Measurements from ENCODE around the gene C10orf143.

The C10orf143 gene

DNA sequence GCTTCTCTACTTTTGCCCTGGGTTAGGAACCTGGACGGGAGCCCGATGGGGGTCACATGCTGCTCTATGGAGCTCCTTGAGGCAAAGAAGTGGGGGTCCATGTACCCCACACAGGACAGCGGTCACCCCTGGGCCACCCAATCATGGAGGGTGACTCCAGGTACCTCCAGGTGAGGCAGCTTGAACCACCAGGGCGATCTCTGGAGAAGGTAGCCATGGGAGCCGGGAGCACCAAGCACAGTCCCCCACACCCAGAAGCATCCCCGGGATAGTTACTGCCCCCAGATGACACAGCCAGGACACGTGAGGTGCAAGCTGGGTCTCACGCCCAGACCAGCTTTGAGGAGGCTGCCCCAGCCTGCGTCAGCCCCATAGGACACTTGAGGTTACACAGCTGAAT lies 58.4 kb downstream of the C10orf143 start:
- Mint-ChIP-seq H3K4me1 (ENCODE audit: low read depth) (no peaks in the 10 kb centered on the region), H3K4me3 (no peak overlapping the region), H3K36me3 (ENCODE audit: low read depth) (no peaks in the 10 kb centered on the region), H3K9me3 (peaks cover 8% of the 10 kb centered on the region), H3K27me3 (ENCODE audit: low read depth) (no peaks in the 10 kb centered on the region), H3K27ac (no peak overlapping the region)

DNA sequence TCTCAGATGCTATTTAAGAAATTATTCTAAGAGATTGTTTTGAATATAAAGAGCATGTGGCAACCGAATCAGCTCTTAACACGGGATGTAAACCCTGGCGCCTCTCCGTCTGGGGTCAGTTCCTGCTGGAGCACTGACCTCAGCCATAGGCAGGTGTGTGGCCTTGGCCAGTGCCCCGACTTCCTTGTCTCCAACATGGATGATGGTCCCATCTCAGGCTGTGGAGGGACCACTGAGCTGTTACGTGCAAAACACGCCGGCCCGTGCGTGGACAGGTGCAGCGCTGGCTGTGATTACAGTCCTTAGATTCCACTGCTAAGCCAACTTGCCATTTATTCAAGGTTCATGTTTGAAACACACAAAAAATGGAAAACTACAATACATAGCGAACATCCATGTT lies 59.9 kb downstream of the C10orf143 start:
- Mint-ChIP-seq H3K27ac (no peak overlapping the region), H3K9me3 (peaks cover 6% of the 10 kb centered on the region), H3K4me3 (no peak overlapping the region), H3K36me3 (ENCODE audit: low read depth) (no peaks in the 10 kb centered on the region), H3K27me3 (ENCODE audit: low read depth) (no peaks in the 10 kb centered on the region), H3K4me1 (ENCODE audit: low read depth) (no peaks in the 10 kb centered on the region)

DNA sequence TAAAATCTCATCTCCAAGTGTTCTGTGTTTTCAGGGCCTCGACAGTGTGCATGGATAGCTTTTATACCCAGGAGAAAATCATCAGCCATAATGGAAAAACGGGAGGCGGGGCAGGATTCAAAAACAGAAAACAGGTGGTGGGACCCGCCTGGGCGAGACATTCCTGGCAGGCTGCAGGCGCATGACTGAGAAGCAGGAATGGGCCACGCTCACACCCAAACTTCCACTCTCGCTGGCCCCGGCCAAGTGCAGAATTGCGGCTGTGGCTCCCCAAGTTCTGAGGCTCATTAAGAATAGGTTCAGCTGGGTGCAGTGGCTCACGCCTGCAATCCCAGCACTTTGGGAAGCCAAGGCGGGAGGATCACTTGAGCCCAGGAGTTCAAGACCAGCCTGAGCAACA lies 60.6 kb downstream of the C10orf143 start:
- Mint-ChIP-seq H3K4me1 (ENCODE audit: low read depth) (no peaks in the 10 kb centered on the region), H3K27me3 (ENCODE audit: low read depth) (no peaks in the 10 kb centered on the region), H3K27ac (no peak overlapping the region), H3K9me3 (peaks cover 4% of the 10 kb centered on the region), H3K36me3 (ENCODE audit: low read depth) (no peaks in the 10 kb centered on the region), H3K4me3 (no peak overlapping the region)

DNA sequence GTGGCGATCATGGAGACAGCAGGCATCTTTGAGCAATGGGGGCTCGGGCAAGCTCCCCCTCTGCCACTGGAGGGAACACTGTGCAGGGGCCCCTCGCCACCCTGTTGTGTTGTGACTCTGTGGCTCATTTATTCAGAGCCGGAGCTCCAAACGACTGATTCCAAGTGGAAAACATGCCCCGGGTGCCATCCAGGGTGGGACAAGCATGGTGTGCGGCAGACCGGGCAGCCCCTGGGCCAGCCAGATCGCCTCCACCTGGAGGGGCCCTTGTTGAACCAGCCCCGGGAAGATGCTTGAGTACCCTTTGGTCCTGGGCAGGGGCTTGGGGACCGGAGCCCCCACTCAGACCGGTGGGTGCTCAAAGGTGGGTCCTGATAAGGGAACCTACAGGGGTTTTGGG lies 61.4 kb downstream of the C10orf143 start:
- no peaks in the 10 kb centered on the region for H3K36me3 Mint-ChIP-seq (ENCODE audit: low read depth)
- H3K4me1 Mint-ChIP-seq (ENCODE audit: low read depth), result no peaks in the 10 kb centered on the region
- H3K9me3 Mint-ChIP-seq, result no peaks in the 10 kb centered on the region
- H3K27ac Mint-ChIP-seq, result no peak overlapping the region
- no peak overlapping the region for H3K4me3 Mint-ChIP-seq
- H3K27me3 Mint-ChIP-seq (ENCODE audit: low read depth), result peaks cover 2% of the 10 kb centered on the region

DNA sequence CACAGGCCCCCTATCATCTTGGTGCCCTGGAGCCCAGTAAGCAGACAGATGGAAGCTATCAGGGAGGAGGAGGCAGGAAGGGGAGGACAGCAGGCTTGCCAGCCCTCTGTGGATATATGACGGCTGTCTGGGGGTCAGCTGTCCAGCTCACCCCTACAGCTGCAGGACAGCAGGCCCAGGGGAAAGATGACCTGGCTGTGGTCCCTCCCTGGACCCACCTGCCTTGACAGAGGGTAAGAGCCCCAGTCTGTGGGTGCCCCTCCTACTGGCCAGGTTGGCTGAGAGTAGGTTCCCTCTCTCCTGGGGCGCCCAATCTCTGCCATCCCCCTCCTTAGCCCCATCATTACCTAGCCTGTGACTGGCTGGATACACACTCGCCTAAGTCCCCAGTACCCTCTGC lies 62.5 kb downstream of the C10orf143 start:
- Mint-ChIP-seq H3K36me3 (ENCODE audit: low read depth) (no peaks in the 10 kb centered on the region), H3K27ac (no peak overlapping the region), H3K4me3 (no peak overlapping the region), H3K9me3 (no peaks in the 10 kb centered on the region), H3K4me1 (ENCODE audit: low read depth) (no peaks in the 10 kb centered on the region), H3K27me3 (ENCODE audit: low read depth) (peaks cover 11% of the 10 kb centered on the region)

DNA sequence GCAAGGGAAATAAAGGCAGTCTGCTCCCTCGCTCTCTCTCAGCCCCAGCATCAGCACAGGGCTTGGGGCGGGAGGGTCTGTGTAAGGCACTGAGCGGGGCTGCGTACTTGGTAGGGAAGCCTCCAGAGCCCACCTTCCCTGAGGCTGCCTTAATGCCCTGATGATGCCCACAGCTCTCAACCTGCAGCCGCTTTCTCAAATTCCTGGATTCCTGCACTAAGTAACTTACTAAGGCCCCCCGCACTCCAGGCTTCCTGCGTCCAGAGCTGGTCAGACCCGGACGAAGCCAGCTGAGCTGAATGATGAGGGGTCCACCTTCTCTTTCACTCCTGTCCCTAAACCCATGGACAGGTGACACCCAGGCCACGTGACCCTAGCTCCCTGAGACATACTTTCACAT lies 63.3 kb downstream of the C10orf143 start:
- no peak overlapping the region for H3K4me3 Mint-ChIP-seq

DNA sequence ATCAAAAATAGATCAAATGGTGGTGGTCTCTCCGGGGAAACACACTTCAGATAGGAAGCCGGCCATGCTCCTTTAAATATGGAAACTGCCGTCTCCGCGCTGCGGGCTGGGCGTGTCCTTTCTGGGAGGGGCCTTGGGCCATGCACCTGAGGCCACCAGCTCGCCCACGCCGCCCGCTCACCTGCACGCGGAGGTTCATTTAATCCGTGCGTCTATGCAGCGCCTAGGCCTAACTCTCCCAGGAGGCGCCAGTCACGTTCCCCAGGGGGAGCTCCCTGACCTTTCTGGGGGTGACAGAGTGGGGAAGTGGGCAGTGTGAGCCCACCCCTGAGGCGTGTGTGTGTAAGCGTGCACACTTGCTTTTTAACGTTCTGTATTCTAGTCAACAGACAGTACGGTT lies 64.0 kb downstream of the C10orf143 start:
- Mint-ChIP-seq H3K4me1 (ENCODE audit: low read depth) (no peaks in the 10 kb centered on the region), H3K27me3 (ENCODE audit: low read depth) (peaks cover 11% of the 10 kb centered on the region), H3K9me3 (no peaks in the 10 kb centered on the region), H3K36me3 (ENCODE audit: low read depth) (no peaks in the 10 kb centered on the region), H3K4me3 (no peak overlapping the region), H3K27ac (no peak overlapping the region)

More for the DNA sequence above, 63.3 kb downstream of the C10orf143 start:
- no peaks in the 10 kb centered on the region for H3K4me1 Mint-ChIP-seq (ENCODE audit: low read depth)
- H3K36me3 Mint-ChIP-seq (ENCODE audit: low read depth), result no peaks in the 10 kb centered on the region
- H3K27ac Mint-ChIP-seq, result no peak overlapping the region
- no peaks in the 10 kb centered on the region for H3K9me3 Mint-ChIP-seq
- H3K27me3 Mint-ChIP-seq (ENCODE audit: low read depth), result peaks cover 11% of the 10 kb centered on the region

DNA sequence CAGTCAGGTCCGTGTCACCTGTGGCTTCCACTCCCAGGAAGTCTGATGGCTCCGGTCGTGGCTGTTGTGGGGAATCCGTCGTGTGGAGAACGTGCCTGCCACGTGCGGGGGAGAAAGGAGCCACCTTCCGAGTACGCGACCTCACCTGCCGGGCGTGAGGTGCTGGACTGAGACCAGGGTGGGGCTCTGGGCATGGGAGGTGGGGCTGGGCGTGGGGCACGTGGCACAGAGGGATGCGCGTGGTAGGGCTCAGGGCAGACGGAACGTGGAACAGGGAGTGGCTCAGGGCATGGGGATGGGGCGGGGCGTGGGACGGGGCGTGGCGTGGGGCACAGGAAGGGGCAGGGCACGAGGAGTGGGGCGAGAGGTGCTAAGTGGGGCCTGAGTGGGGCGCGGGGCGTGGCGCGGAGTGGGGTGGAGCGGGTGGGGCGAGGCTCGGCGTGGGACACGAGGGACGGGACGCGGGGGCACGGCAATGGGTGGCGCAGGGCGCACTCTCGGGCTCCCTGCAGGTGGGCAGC lies 64.8 kb downstream of the C10orf143 start:
- H3K4me1 Mint-ChIP-seq (ENCODE audit: low read depth), result no peaks in the 10 kb centered on the region
- H3K36me3 Mint-ChIP-seq (ENCODE audit: low read depth), result no peaks in the 10 kb centered on the region
- H3K27ac Mint-ChIP-seq, result no peak overlapping the region
- H3K27me3 Mint-ChIP-seq (ENCODE audit: low read depth), result peaks cover 11% of the 10 kb centered on the region
- no peaks in the 10 kb centered on the region for H3K9me3 Mint-ChIP-seq
- H3K4me3 Mint-ChIP-seq, result no peak overlapping the region

DNA sequence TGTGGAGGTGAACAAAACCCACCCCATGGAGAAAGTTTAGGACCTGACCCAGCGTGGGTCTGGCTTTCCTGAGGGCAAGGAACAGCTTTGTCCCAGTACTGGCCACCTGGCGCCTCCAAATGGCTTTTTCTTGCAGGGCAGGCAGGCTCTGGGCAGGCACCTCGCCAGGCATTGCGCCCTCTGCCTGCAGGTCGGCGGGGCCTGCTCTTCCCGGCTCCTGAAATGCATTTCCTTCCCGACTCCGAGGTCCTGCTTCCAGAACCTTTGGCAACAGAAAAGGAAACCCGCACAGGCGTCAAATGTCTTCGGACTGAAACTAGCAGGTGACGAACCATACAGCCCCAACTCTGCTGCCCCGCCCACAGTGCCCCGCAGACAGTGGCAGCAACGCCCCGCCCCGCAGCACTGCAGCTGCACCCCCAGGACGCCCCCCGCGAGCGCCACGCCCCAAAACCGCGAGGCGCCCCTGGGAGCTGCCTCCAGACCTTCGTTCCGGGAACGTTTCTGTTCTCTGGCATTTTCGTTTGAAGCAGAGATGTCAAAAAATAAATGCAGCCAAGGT lies 65.5 kb downstream of the C10orf143 start:
- no peaks in the 10 kb centered on the region for H3K9me3 Mint-ChIP-seq
- H3K27me3 Mint-ChIP-seq (ENCODE audit: low read depth), result peaks cover 11% of the 10 kb centered on the region
- no peak overlapping the region for H3K4me3 Mint-ChIP-seq
- no peaks in the 10 kb centered on the region for H3K36me3 Mint-ChIP-seq (ENCODE audit: low read depth)
- no peak overlapping the region for H3K27ac Mint-ChIP-seq
- H3K4me1 Mint-ChIP-seq (ENCODE audit: low read depth), result no peaks in the 10 kb centered on the region

DNA sequence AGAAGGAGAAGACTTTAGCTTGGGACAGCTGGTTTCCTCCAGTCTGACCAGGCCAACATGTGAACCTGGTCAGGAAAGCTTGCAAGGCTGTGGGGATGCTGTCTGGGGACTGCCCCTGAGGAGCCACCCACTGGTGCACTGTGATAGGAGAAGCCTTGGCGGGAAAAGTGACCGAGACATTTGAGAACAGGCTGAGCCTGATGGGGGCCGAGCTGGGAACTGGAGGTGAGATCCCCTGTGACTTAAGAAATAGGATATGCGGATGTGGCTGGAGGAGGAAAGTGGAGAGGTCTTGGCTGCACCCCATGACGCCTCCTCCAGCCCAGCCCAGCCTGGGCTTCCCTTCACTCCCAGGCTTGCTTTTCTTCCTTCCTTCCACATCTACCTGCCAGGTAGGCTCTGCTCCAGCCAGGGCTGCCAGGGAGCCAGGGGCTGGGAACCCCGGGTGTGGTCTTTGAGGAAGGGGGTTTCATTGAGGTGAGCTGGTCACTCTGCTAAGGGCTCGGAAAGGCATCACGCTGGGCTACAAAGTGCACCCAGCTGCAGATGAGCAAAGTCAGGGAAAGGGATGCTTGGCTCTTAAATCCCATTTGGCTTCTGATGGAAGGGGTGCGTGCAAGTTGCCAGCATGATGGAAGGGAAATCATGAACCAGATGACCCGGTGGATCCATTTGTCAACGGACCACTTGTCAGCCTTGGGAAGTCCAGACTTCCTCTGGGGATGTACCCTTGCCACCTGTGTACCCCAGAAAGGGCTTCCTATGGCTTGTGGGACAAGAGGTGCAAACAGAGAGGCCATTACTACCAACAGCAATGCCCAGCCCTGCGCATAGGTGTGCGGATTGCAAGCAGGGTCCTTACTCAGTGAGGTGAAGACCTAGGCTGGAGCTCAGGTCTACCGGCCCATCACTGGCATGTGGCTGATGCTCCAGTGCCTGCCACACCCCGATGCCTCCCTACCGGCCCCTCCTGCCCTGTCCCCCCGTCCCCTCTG lies 66.3 kb downstream of the C10orf143 start:
- Mint-ChIP-seq H3K27me3 (ENCODE audit: low read depth) (peaks cover 11% of the 10 kb centered on the region), H3K9me3 (no peaks in the 10 kb centered on the region), H3K27ac (no peak overlapping the region), H3K4me1 (ENCODE audit: low read depth) (no peaks in the 10 kb centered on the region), H3K4me3 (no peak overlapping the region), H3K36me3 (ENCODE audit: low read depth) (no peaks in the 10 kb centered on the region)

DNA sequence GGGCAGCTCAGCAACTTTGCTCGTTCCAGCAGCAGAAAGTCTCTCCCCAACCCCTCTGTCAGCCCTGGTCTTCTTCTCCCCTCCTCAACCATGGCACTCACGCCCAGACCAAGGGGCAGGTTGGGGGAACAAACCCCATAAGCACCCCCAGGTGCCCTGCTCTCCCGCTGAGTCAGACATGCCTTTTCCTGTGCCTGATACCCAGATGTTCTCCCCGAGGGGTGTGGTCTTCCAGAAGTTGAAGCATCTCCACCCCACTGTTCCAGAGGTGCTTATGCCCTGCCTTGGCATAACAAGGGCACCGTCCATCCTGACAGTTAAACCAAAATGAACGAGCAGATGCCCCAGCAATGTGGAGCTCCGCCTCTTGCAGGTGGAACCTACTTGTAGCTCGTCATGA lies 67.1 kb downstream of the C10orf143 start:
- no peak overlapping the region for H3K4me3 Mint-ChIP-seq
- no peaks in the 10 kb centered on the region for H3K36me3 Mint-ChIP-seq (ENCODE audit: low read depth)
- H3K27ac Mint-ChIP-seq, result peak overlapping the region; percentile 38

DNA sequence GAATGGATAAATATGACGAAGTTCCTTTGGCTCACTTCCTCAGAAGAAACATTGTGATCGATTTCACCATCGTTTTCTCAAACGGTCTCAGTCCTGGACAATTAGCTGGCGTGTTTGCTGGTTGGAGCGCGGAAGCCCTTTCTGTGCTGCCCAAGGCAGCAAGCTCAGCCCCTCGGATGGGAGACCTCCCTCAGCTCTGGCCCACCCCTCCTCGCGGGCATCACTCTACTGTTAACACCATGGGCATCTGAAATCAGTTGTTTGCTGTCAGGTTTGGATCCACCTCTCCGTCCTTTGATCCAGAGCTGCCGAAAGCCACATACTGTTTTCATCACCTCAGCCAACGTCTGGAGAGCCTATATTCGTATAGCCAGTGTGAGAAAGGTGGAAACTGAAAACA lies 68.2 kb downstream of the C10orf143 start:
- Mint-ChIP-seq H3K9me3 (no peaks in the 10 kb centered on the region), H3K4me1 (ENCODE audit: low read depth) (no peaks in the 10 kb centered on the region), H3K4me3 (no peak overlapping the region), H3K27me3 (ENCODE audit: low read depth) (peaks cover 11% of the 10 kb centered on the region), H3K27ac (no peak overlapping the region), H3K36me3 (ENCODE audit: low read depth) (no peaks in the 10 kb centered on the region)

More for the DNA sequence above, 67.1 kb downstream of the C10orf143 start:
- peaks cover 11% of the 10 kb centered on the region for H3K27me3 Mint-ChIP-seq (ENCODE audit: low read depth)
- H3K9me3 Mint-ChIP-seq, result no peaks in the 10 kb centered on the region
- H3K4me1 Mint-ChIP-seq (ENCODE audit: low read depth), result no peaks in the 10 kb centered on the region

DNA sequence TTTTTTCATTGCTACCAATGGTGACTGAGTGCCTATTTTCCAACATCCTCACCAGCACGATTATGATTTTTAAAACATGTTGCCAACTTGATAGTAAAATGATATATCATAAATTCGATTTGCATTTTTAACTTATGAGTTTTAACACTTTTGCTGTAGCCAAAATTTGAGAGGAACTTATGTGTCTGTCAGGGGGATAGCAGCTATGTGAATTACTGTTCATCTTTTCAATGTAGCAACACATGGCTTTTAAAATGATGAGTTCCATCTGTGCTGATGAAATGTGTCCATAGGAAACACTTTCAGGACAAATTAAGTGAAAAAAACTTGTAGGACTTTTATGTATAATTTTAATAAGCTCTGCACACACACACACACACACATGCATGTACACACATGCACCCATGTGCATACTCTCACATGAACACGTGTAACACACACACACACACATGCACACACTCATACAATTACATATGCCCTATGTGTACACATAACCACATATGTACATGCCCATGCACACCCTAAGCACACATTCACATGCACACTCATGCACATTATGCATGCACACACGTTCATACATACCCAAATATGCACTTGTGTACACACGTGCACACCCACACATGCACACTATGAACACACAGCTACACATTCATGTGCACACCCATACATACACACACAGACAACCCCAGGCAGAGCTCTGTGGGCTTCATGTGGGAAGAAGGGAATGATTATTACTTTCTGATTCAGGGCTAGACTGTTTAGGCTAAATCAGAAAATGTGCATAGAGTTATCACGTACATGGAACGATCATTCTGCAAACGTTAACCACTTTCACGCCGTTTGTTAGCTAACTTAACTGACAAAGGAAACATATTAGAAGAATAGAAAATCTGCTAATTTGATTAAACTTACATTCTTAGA lies 68.9 kb downstream of the C10orf143 start:
- Mint-ChIP-seq H3K9me3 (no peaks in the 10 kb centered on the region), H3K4me3 (no peak overlapping the region), H3K36me3 (ENCODE audit: low read depth) (no peaks in the 10 kb centered on the region)

DNA sequence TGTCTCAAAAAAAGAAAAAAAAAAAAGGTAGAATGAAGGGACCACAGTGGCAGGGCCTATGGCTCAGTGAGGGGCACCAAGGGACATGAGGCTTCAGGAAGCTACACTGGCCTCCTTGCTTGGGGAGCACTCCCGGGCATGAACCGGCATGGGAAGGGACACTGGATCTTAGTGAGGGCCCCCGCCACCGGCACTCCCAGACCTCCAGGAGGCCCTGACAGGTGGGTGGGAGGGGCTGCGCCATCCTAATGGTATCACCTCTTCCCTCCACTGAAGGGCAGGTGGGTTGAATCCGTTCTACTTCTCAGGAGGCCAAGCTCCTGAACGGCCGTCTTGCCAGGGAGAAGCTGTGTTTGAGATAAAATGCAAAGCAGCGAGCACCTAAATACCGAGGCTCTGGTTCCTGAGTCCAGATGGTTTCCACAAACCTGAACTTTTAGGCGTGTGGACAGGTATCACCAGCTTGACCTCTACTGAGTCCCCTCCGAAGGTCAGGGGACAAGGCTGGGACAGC lies 69.8 kb downstream of the C10orf143 start:
- Mint-ChIP-seq H3K27ac (no peak overlapping the region), H3K9me3 (no peaks in the 10 kb centered on the region), H3K4me3 (no peak overlapping the region), H3K27me3 (ENCODE audit: low read depth) (peaks cover 11% of the 10 kb centered on the region), H3K4me1 (ENCODE audit: low read depth) (no peaks in the 10 kb centered on the region), H3K36me3 (ENCODE audit: low read depth) (no peaks in the 10 kb centered on the region)

More for the DNA sequence above, 68.9 kb downstream of the C10orf143 start:
- Mint-ChIP-seq H3K27ac (no peak overlapping the region), H3K4me1 (ENCODE audit: low read depth) (no peaks in the 10 kb centered on the region), H3K27me3 (ENCODE audit: low read depth) (peaks cover 11% of the 10 kb centered on the region)

All from T-helper 1 cell treated with Interleukin-12 subunit alpha and Interleukin-12 subunit beta and Interleukin-4 antibody, amounts not matched to agents 30 μg/mL and 1 μg/mL, for 36 hours (primary cell).